IPS-18a (cell line): ENCODE results near the gene COQ8B.
"Not testable (repeated sequence)": the region's sequence is repeated elsewhere in the genome, so short reads cannot be mapped to it uniquely, and the experiment has no call there.

ENCODE experiments used
- H3K27ac ChIP-seq: one replicate; pipeline ENCODE4 v1.5.1; 2013; ENCODE audit warnings: low read length
- H3K27me3 ChIP-seq: one replicate; pipeline ENCODE4 v1.6.1; 2013; ENCODE audit warnings: mild to moderate bottlenecking, low read length; ENCODE audit not compliant: control insufficient read depth, insufficient read depth
- H3K36me3 ChIP-seq: one replicate; pipeline ENCODE4 v1.6.1; 2013; ENCODE audit warnings: low read depth, low read length; ENCODE audit not compliant: control insufficient read depth
- H3K4me1 ChIP-seq: one replicate; pipeline ENCODE4 v1.6.1; 2013; ENCODE audit warnings: low read depth, low read length; ENCODE audit not compliant: control insufficient read depth
- H3K4me3 ChIP-seq: one replicate; pipeline ENCODE4 v1.5.1; 2013; ENCODE audit warnings: low read length
- H3K9ac ChIP-seq: one replicate; pipeline ENCODE4 v1.6.1; 2013; ENCODE audit warnings: mild to moderate bottlenecking, low read length, moderate library complexity
- H3K9me3 ChIP-seq: one replicate; pipeline ENCODE4 v1.6.1; 2013; ENCODE audit warnings: low read depth, low read length; ENCODE audit not compliant: control insufficient read depth

The COQ8B gene

GRCh38 chr19:40740747-40741146 lies 24.1 kb upstream of the COQ8B start:
- peaks cover 17% of the 10 kb centered on the region for H3K36me3 ChIP-seq
- H3K9me3 ChIP-seq = no peaks in the 10 kb centered on the region
- no peak overlapping the region for H3K4me3 ChIP-seq
- H3K27ac ChIP-seq = no peak overlapping the region
- H3K4me1 ChIP-seq = peaks cover 6% of the 10 kb centered on the region
- H3K27me3 ChIP-seq = no peaks in the 10 kb centered on the region
- H3K9ac ChIP-seq = no peak overlapping the region

DNA sequence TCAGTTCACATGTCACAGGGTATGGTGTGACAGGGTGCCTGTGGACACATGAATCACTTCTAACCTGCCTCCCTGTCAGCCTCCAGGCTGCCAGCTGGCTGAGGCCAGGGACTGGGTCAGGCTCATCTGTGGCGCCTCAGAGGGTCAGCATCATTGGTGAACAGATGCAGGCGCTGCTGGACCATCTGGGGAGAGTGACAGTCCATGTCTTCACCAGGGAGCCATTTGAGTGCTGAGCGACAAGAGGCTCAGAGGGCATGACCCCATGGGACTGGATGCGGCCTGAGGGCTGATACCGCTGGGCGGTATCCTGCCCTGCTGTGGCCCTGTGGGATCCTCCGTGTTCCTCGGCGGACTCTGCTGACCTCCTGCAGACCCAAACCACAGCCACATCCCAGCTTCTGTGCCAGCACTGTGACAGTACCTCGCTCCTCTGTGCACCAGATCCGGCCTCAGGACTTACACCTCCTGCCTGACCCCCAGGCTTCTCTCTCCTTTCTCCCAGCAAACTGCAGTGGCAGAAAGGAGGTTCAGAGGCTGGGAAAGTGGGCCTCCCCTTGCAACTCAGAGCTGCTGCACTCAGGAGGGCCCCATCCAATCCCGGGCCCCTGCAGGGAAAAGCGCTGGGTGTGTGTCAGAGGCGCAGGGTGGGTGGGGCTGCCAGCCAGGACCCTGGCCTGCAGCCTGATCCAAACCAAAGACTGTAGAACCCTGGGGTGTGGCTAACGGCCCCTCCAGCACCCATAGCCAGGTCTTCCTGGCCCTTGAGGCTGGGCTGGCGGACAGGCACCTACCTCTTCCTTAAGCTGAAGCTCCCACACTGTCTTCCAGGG lies 23.4 kb upstream of the COQ8B start:
- H3K4me1 ChIP-seq = peaks cover 4% of the 10 kb centered on the region
- peaks cover 21% of the 10 kb centered on the region for H3K36me3 ChIP-seq
- H3K9ac ChIP-seq = no peak overlapping the region
- H3K27me3 ChIP-seq = no peaks in the 10 kb centered on the region
- H3K27ac ChIP-seq = no peak overlapping the region
- no peaks in the 10 kb centered on the region for H3K9me3 ChIP-seq
- no peak overlapping the region for H3K4me3 ChIP-seq

- no peak overlapping the region for H3K4me3 ChIP-seq
- no peak overlapping the region for H3K27ac ChIP-seq
- peaks cover 25% of the 10 kb centered on the region for H3K36me3 ChIP-seq
- H3K27me3 ChIP-seq = no peaks in the 10 kb centered on the region
- no peaks in the 10 kb centered on the region for H3K9me3 ChIP-seq
- no peak overlapping the region for H3K9ac ChIP-seq
- H3K4me1 ChIP-seq = no peaks in the 10 kb centered on the region
Measured at GRCh38 chr19:40739030-40739839, 22.5 kb upstream of the COQ8B start.

DNA sequence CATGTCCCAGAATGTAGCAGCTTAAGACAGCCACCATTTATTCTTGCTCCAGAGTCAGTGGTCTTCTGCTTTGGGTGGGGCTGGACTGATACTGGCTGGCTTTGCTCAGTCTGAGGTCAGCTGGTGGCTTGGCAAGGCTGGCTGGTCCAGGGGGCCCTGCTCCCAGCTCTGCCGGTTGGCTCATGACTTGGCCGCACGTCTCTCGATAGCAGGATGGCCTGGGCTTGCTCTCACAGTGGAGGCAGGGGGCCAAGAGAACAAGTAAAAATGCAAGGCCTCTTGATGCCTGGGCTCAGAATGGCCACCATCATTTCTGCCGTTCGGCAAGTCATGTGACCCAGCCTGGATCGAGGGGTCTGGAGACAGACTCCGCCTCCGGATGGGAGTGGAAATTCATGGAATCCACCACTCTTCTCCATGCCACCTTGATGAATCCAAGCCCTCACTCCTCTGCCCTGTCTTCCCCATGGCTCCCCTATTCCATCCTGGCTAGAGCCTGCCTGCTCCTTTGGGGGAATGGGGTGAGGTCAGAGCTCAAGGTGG lies 20.5 kb upstream of the COQ8B start:
- Histone ChIP-seq H3K4me1 (no peaks in the 10 kb centered on the region), H3K9ac (no peak overlapping the region), H3K27ac (no peak overlapping the region), H3K36me3 (peaks cover 40% of the 10 kb centered on the region), H3K4me3 (no peak overlapping the region), H3K9me3 (no peaks in the 10 kb centered on the region), H3K27me3 (no peaks in the 10 kb centered on the region)

DNA sequence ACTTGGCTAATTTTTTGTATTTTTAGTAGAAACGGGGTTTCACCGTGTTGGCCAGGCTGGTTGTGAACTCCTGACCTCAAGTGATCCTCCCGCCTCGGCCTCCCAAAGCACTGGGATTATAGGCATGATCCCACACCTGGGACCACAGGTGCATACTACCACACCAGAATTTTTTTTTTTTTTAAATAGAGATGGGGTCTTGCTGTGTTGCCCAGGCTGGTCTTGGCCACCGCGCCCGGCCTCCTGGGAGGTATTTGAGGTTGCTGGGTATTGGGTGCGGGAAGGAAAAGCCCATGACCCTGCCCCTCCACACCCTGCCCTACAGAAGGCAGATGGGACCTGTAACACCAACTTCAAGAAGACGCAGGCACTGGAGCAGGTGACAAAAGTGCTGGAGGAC lies 20.0 kb upstream of the COQ8B start:
- Histone ChIP-seq H3K4me1 (no peaks in the 10 kb centered on the region), H3K36me3 (peaks cover 41% of the 10 kb centered on the region), H3K9ac (no peak overlapping the region), H3K9me3 (no peaks in the 10 kb centered on the region), H3K27ac (no peak overlapping the region), H3K4me3 (no peak overlapping the region), H3K27me3 (no peaks in the 10 kb centered on the region)

DNA sequence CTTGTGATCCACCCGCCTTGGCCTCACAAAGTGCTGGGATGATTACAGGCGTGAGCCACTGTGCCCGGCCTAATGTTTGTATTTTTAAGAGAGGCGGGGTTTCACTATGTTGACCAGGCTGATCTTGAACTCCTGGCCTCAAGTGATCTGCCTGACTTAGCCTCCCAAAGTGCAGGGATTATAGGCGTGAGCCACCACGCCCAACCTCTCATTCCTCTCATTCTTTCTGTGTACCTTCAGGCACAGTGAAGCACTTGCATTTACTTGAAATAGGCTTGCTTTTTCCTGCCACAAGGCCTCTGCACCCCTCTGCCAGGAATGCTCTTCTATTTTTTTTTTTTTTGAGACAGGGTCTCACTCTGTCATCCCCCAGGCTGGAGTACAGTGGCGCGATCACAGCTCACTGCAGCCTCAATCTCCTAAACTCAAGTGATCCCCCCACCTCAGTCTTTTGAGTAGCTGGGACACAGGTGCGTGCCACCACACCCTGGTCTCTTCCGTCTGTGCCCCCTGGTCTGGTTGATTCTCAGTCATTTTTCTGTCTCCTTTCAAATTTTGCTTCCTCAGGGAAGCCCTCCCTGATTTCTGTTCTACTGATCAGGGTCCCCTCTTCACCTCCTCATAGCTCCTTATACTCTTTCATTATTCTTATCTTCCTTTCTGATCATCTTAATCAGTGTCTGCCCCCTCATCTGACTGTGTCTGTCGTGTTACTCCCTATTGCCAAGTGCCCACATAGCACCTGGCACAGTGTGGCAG lies 18.5 kb upstream of the COQ8B start:
- no peak overlapping the region for H3K27ac ChIP-seq
- peaks cover 55% of the 10 kb centered on the region for H3K36me3 ChIP-seq

GRCh38 chr19:40733149-40733548 lies 16.5 kb upstream of the COQ8B start:
- Histone ChIP-seq H3K9ac (no peak overlapping the region), H3K4me1 (no peaks in the 10 kb centered on the region), H3K36me3 (peaks cover 56% of the 10 kb centered on the region), H3K9me3 (no peaks in the 10 kb centered on the region), H3K27me3 (no peaks in the 10 kb centered on the region), H3K4me3 (no peak overlapping the region), H3K27ac (no peak overlapping the region)

More for the DNA sequence above, 18.5 kb upstream of the COQ8B start:
- Histone ChIP-seq H3K27me3 (no peaks in the 10 kb centered on the region), H3K9me3 (no peaks in the 10 kb centered on the region), H3K4me1 (no peaks in the 10 kb centered on the region), H3K9ac (no peak overlapping the region), H3K4me3 (no peak overlapping the region)

DNA sequence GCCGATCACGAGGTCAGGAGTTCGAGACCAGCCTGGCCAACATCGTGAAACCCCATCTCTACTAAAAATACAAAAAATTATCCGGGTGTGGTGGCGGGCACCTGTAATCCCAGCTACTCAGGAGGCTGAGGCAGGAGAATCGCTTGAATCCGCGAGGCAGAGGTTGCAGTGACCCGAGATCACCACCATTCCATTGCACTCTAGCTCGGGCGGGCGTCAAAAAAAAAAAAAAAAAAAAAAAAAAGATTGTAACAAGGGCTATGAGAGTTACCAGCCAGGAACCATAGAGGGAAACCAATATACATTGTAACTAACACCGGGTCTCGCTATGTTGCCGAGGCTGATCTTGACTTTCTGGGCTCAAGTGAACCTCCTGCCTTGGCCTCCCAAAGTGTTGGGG lies 15.6 kb upstream of the COQ8B start:
- not testable (repeated sequence) for H3K27me3 ChIP-seq, H3K4me1 ChIP-seq, H3K9me3 ChIP-seq, H3K9ac ChIP-seq, H3K4me3 ChIP-seq, H3K27ac ChIP-seq
- peaks cover 52% of the 10 kb centered on the region for H3K36me3 ChIP-seq

- H3K36me3 ChIP-seq = peaks cover 39% of the 10 kb centered on the region
- not testable (repeated sequence) for H3K27me3 ChIP-seq
Measured at GRCh38 chr19:40730065-40730464, 13.4 kb upstream of the COQ8B start.

GRCh38 chr19:40726279-40726678 lies 9.6 kb upstream of the COQ8B start:
- peaks cover 25% of the 10 kb centered on the region for H3K36me3 ChIP-seq
- H3K4me3 ChIP-seq = no peak overlapping the region
- H3K9ac ChIP-seq = no peak overlapping the region
- no peaks in the 10 kb centered on the region for H3K27me3 ChIP-seq
- no peaks in the 10 kb centered on the region for H3K9me3 ChIP-seq
- no peak overlapping the region for H3K27ac ChIP-seq
- no peaks in the 10 kb centered on the region for H3K4me1 ChIP-seq

More at GRCh38 chr19:40730065-40730464, 13.4 kb upstream of the COQ8B start:
- not testable (repeated sequence) for H3K4me1 ChIP-seq, H3K27ac ChIP-seq, H3K9ac ChIP-seq, H3K4me3 ChIP-seq, H3K9me3 ChIP-seq

- H3K9ac ChIP-seq = no peak overlapping the region
- no peaks in the 10 kb centered on the region for H3K9me3 ChIP-seq
- H3K4me3 ChIP-seq = no peak overlapping the region
- H3K4me1 ChIP-seq = no peaks in the 10 kb centered on the region
- H3K27ac ChIP-seq = no peak overlapping the region
- H3K27me3 ChIP-seq = no peaks in the 10 kb centered on the region
- H3K36me3 ChIP-seq = peaks cover 13% of the 10 kb centered on the region
Measured at GRCh38 chr19:40724855-40725254, 8.2 kb upstream of the COQ8B start.
